HG03045 (cell line): ENCODE measurements around the gene MALT1.
"Not testable (repeated sequence)": the region's sequence is repeated elsewhere in the genome, so short reads cannot be mapped to it uniquely, and the experiment has no call there.

ENCODE experiments used
- ATAC-seq: cut with Tn5 transposase; IDR thresholded peaks from one replicate; pipeline ENCODE4 v1.9.1; 2021; ENCODE audit warnings: mild to moderate bottlenecking, moderate library complexity; ENCODE audit not compliant: unreplicated experiment

MALT1 gene

DNA sequence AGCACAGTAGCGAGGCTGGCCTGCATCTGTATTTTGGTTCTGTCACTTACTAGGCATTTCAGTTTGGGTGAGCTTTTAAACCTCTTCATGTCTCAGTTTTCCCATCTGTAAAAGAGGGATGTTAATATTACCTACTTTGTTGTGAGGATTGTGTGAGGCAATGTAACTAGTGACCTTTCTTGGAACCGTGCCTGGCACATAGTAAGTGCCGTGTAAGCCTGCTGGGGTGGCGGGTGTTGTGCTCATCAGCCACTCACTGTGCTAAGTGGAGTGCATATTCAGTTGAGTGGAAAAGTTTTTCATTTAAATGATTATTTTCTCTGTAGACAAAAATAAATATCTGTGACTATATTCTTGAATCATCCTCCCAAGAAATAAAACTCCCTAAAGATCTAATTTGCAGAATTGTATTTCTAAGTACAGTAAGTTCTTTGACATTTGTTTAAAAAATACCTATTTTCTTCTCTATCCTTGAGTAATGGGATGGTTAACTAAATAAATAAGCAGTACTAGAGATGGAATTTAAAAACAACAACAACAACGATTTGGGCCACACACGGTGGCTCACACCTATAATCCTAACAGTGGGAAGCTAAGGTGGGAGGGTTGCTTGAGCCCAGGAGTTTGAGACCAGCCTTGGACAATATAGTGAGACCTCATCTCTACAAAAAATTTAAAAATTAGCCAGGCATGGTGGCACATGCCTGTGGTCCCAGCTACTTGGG, 56.7 kb downstream of the MALT1 start:
- ATAC-seq, result no peak

DNA sequence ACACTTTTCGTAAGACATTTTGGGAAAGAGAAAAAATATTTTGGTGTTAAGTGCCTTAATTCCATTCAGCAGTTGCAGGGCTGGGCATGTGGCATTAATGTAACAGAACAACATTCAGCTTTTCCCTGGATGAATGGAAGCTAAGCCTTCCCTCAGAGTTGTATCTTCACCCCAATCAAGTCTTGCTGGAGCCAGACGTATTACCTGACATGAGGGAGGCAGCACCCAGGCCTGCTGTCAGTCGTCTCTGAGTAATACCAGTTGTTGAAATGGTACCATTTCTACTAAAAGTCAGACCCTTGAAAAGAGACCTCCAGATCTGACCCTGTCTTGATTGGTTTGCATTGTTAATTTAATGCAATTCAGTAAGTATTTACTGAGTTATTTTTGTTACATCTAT, 57.5 kb downstream of the MALT1 start:
- ATAC-seq, result no peak

DNA sequence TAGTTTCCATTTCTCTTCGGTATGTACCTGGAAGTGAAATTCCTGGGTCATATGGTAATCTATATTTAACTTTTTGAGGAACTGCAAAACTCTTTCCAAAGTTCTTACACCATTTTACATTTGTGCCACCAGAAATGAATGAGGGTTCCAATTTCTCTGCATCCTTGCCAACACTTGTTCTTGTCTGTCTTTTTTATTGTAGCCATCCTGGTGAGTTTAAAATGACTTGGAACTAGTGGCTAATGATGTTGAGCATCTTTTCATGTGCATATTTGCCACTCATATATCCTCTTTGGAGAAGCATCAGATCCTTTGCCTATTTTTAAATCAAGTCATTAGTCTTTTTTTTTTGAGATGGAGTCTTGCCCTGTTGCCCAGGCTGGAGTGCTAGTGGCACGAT, 59.4 kb downstream of the MALT1 start:
- no peak for ATAC-seq

DNA sequence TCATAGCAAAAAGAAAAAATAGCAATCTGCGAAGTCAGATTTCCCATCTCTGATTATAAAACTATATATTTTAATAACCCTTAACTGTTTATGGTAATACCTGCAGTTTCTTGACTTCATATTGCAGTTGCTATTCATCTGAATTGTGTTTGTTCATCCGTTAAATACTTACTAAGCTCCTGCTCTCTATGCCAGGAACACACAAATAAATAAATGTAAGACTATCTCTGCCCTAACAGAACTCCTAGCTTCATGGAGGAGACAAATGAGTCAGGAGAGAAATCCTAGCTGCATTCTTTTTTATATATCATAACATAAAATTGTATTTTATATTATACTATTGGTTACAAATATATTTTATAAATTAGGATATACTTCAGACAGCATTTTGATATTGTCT, 61.2 kb downstream of the MALT1 start:
- no peak for ATAC-seq

DNA sequence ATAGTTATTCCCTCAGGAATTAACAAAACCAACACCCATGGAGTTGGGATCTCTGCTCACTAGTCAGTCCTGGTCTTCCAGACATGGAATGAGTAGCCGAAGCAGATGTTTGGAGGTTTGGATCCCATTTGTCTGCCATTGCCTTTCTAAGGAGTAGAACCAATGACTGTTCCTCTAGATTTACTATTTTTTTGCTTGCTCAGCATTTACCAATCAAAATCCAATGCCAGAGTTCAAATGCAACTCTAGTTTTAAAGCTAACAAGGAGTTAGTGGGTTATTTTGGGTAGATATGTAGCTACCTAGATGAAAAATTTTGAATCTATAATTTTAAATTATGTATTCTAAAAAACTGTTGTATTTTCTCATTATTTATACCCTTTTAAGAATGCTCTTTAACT, 62.6 kb downstream of the MALT1 start:
- no peak for ATAC-seq

DNA sequence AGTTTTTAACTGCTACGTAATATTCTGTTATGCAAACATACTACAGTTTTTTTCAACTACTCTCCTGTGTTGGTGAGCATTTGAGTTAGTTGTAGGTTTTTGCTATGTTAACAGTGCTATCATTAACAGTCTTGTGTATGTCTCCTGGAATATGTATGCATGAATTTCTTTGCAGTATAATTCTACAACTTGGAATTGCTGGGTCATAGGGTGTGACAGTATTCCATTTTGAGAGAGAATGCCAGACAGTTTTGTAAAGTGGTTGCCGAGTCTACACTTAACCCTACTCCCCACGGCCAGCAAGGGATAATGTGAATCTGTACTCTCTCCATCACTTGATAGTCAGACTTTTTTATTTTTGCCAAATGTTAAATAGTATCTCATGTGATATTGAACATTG, 67.1 kb downstream of the MALT1 start:
- no peak for ATAC-seq

DNA sequence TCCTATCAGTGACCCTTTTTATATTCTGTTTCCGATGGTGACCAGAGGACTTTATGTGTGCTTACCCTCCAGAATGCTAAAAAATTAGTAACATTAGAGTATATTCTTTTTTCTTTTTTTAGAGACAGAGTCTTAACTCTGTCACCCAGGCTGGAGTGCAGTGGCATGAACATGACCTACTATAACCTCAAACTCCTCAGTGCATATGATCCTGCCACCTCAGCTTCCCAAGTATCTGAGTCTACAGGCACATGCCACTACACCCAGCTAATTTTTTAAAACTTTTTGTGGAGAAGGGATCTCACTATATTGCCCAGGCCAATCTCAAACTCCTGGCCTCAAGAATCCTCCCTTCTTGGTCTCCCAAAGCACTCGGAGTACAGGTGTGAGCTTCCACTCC, 74.6 kb downstream of the MALT1 start:
- no peak for ATAC-seq

DNA sequence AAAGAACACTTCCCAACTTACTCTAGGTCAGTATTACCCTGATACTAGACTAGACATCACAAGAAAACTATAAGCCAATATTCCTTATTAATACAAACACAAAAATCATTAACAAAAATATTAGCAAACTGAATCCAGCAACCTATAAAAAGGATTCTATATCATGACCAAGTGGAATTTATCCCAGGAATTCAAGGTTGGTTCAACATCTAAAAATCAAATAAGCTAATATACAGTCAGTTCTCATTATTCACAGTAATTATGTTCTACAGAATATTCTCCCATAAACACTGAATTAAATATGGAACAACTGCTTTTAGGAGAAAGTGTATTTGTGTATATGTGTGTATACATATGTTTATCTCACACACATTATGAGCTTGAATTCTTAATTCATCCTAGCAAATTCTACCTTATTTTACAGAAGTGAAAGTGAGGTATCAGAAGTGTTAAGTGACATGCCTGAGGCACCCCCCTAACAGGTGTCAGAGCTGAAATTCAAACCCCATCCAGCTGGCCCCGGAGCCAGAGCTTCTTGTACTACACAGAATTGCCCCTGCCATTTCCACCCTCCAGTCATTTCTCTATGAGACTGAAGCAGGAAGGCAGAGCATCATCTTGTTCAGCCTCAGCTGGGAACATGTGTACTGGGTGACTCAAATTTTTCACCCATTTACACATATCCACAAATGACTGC, 77.8 kb downstream of the MALT1 start:
- ATAC-seq, result no peak

DNA sequence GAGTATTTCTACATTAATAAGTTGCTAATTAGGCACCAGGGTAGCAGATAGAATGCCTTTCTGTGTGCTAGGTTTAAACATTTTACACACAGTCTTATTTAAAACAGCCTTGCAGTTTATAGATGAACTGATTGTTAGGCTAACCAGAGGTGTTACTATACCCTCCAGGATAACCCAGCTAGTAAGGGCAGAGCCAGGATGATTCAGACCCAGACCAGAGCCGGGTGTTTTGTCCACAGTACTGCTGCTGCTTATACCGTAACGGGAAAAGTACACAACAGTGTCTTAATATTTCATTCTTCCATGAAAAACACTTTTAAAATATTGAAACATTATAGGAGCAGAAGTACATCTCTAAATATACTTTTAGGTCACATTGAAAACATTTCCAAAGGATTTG, 82.7 kb downstream of the MALT1 start:
- no peak for ATAC-seq

DNA sequence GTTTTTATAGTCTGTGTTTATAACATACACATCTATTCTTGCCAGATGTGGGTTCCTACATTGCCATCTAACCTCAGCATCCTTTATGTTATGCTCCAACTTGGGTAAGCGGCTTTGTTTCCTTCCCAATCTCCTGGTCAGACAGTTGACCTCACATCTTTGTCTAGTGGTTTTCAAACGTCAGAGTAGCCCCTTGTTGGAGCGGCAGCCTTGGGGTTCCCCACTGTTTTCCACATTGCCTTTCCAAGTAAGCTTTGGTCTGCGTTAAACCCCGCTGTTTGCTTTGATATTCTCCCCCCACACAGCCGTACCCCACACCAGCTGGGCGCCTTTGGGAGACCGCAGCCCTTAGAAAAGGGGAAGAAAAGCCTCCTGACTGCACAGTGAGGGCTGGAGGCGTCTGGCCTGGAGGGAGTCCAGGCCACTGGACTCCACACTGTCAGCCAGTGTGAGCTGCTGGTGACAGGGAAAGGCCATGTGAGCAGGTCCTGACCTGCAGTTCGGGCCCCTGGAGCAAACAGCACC, 83.3 kb downstream of the MALT1 start:
- ATAC-seq, result no peak

DNA sequence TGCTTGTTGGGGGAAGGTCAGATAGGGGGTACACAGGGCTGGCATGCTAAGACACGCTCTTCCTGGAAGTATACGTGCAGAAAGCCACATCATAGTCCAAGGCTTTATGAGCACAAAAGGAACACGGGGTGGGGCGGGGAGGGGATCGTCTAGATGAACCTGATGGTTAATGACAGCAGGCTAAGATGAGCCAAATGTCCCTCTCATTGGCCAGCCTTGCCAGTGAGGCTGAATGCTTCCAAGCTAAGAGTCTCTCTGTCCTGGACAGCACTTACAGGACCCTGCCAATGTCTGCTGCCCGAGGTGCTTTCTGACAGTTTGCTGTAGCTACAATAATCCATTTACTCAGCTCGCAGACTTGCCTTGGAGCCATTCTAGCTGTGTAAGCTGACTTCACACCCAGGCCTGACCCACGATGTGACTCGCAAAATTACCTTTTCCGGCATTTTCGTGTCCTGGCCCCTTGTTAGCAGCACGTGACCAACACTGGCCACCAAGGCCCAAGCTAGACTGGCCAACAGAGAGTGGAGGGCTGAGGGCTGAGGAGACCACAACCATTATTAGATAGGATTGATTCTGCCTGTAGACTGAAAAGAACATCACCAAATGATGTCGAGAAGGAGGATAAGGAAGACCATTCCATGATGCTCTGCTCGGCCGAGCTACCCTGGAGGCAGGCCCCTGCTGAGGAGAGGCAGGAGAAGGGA, 84.2 kb downstream of the MALT1 start:
- ATAC-seq, result no peak

DNA sequence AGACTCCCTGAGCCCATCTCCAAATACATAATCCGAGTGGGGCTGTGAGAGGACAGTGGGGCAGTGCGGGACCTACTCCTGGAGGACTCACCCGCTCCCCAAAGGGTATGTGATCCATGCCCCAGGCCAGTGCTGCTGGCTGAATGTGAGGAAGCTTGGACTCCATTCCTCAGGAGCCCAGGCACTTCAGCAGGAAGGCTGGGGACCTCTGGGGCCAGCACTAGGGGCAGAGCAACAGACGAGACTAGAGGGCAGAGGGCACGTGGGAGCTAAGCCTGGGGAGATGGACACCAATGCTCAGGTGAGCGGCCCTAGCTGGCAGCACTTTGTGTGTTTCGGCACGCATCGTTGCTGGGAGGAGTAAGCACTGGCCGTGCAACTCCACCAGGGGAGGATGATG, 84.9 kb downstream of the MALT1 start:
- no peak for ATAC-seq

DNA sequence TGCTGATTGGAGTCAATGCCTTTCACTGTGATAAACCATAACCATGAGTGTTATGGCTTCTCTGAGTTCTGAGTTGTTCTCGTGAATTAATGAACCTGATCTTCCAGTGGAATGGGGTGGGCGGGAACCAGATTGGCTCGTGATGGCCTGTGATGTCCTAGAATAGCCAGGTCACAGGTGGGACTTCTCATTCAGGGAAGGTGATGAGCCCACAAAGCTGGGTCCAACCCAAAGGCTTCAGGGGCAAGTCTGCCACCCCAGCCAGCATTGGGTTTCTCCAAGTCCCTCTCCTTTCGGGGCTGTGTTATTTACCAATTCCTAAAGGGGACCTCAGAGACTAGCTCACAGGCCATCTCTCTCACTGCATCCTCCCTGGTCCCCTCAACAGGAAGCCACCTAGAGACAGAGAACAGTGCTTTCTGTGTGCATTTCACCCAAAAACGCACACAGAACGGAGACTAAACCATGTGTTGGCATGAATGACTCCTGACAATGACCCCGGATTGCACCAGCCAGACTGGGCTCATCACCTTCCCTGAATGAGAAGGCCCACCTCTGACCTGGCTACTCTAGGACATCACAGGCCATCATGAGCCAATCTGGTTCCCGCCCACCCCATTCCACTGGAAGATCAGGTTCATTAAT, 85.5 kb downstream of the MALT1 start:
- ATAC-seq, result no peak

DNA sequence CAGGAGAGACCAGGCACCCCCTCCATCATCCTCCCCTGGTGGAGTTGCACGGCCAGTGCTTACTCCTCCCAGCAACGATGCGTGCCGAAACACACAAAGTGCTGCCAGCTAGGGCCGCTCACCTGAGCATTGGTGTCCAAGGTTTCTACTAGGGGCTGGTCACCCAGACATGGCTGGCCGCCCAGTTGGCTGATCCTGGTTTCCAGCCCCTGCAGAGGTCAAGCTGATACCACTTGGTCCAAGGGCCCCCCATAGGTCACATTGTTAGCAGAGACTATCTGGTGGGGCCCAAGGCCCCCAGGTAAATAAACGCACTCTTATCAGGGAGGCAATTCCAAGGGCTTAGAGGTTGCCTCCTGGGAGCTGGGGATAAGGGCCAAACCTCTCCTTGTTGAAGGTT, 86.1 kb downstream of the MALT1 start:
- not testable (repeated sequence) for ATAC-seq

DNA sequence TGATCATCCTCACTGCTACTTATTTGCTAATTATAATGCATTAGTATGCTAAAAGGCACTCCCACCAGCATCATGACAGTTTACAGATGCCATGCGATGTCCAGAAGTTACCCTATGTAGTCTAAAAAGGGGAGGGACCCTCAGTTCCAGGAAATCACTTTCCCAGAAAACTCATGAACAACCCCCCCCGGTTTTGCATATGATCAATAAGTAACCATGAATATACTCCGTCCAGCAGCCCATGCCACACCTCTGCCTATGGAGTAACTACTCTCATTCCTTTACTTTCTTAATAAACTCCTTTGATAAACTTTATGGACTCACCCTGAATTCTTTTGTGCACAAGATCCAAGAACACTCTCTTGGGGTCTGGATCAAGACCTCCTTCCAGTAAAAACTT, 86.8 kb downstream of the MALT1 start:
- no peak for ATAC-seq

DNA sequence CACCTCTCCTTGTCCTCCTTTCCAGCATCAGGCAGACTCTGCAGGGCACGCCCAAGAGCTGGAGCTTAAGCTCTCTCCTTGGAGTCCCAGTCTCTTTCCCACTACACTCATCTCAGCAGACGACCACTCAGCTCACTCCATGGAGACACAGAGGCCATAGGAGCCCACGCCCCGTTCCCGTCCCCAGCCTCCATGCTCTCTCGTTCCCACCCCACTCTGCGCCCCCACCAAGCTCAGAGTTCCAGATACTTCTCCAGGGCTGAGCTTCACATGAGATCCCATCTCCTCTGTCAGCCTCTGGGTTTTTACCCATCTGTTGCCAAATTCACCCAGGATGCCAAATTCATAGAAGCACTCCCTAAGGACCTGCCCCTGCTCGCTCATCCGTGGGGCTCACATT, 87.3 kb downstream of the MALT1 start:
- no peak for ATAC-seq

DNA sequence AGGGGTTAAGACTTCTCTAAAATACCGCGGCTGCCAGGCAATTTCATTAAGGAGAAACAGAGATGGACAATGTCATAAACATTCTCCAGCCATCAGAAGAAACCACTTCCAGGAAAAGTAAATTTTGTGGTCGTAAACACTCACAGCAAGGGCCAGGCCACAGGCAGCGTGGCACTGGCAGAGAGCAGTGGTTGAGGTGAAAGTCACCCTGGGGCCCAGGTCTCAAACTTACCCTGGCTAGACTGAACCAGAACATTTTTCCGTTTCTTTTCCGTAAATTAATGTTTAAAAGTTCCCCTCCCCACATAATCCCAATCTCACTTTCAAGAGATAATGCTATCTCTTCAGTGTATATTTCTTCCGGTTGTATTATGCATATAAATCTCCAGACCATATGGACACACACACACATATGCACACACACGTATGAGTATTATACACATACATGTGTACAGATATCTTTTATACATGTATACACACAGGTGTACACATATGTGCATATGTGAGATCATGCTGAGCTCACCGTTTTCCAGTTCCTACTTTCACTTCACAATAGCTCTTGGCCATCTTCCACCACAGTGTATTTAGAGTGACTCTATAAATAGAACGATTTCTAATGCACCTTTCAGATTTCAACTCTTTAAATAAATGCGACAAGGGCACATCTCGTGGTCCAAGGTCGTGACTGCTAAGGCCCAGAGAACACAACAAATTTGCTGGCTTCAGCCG, 90.1 kb downstream of the MALT1 start:
- peak; percentile 37 for ATAC-seq

DNA sequence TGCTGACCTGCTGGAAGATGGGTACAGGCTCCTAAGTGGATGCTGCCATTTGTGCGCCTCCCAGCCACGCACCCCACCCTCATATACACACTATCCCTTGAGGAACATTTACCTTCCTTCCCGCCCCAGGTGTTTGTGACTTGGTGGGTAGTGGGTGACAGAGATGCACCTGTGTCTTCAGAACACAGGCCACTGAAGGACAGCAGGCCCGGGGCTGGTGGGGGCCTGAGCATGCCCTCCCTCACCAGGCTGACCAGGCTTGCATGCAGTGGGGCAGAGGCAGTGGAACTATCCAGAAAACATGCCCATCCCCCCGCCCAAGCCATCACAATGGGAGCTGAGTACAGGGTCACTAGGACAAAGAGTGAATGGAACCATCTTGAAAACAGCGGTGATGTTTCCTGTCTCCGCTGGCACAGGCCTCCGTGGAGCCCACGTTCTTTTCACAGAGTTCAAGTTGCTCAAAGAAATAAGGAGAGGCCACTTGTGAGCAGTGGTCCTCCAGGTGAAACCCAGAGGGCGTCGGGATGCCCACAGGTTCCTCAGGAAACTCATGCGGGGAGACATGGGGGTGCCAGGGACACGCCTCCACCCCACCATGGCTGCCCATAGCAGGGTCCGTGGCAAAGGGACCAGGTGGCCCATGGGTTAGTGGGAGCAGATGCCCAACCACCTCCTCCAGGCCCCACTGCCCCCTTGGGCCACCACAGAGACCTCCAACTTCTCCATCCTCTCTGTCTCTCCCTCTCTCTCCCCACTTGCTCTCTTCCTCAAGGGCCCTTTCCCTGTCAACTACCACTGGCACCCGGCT, 90.9 kb downstream of the MALT1 start:
- ATAC-seq, result no peak

DNA sequence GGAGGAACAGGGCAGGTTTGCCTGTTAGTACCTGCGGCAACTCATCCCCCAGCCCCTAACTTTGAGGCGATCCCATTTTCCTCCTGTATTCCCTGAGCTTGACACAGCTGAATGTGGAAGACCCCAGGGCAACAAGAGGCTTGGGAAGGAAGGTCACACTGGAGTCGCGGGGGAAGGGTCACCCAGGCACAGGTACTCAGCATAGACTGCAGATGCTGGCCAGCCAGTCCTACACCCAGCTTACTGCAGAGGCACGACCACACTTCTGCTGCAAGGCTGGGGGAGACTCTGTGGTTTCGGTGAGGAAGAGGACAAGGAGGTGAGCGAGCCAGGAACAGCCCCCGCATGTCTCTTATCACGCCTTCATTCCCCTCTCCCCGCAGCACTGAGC, 91.5 kb downstream of the MALT1 start:
- ATAC-seq, result no peak

DNA sequence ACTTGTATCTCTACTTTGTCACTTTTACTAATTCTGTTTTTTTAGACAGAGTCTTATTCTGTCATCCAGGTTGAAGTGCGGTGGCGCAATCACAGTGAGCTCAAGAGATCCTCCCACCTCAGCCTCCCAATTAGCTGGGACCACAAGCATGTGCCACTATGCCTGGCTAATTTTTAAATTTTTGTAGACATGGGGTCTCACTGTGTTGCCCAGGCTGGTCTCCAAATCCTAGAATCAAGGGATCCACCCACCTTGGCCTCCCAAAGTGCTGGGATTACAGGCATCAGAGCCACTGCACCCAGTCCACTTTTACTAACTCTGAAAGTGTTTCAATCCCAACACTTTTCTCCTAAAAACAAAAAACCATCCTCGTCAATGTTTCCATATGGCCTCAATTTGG, 94.9 kb downstream of the MALT1 start:
- ATAC-seq, result no peak
